Nephron (organoid): Measurements from ENCODE around the gene SF3B4.

Experiments
- H3K27ac Mint-ChIP-seq, 3 experiments: 2 replicates each; pipeline ENCODE4 v1.8.0; 2020; ENCODE audit warnings: mixed read lengths in 3 of 3, mild to moderate bottlenecking in 2 of 3, moderate library complexity in 1 of 3
- H3K27me3 Mint-ChIP-seq: 2 replicates; pipeline ENCODE4 v1.8.0; 2021; ENCODE audit warnings: low read depth, mild to moderate bottlenecking, moderate library complexity, mixed read lengths
- H3K36me3 Mint-ChIP-seq: 2 replicates; pipeline ENCODE4 v1.8.0; 2020; ENCODE audit warnings: low read depth, mixed read lengths
- H3K4me1 Mint-ChIP-seq: 2 replicates; pipeline ENCODE4 v1.8.0; 2020; ENCODE audit warnings: mixed read lengths
- H3K4me3 Mint-ChIP-seq, 3 experiments: 2 replicates each; pipeline ENCODE4 v1.8.0; 2020; ENCODE audit warnings: mild to moderate bottlenecking in 3 of 3, mixed read lengths in 3 of 3, moderate library complexity in 2 of 3
- H3K9me3 Mint-ChIP-seq: 2 replicates; pipeline ENCODE4 v1.8.0; 2020; ENCODE audit warnings: mixed read lengths
- TF ChIP-seq, protein P1 (sequence below), 3 experiments: fragments of 200-600 bp; sonication (generic); IDR thresholded peaks; one replicate each; pipeline ENCODE4 v1.5.0; 2021; ENCODE audit warnings: antibody characterized with exemption in 3 of 3; ENCODE audit not compliant: unreplicated experiment in 3 of 3

The SF3B4 gene, protein sequence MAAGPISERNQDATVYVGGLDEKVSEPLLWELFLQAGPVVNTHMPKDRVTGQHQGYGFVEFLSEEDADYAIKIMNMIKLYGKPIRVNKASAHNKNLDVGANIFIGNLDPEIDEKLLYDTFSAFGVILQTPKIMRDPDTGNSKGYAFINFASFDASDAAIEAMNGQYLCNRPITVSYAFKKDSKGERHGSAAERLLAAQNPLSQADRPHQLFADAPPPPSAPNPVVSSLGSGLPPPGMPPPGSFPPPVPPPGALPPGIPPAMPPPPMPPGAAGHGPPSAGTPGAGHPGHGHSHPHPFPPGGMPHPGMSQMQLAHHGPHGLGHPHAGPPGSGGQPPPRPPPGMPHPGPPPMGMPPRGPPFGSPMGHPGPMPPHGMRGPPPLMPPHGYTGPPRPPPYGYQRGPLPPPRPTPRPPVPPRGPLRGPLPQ

DNA sequence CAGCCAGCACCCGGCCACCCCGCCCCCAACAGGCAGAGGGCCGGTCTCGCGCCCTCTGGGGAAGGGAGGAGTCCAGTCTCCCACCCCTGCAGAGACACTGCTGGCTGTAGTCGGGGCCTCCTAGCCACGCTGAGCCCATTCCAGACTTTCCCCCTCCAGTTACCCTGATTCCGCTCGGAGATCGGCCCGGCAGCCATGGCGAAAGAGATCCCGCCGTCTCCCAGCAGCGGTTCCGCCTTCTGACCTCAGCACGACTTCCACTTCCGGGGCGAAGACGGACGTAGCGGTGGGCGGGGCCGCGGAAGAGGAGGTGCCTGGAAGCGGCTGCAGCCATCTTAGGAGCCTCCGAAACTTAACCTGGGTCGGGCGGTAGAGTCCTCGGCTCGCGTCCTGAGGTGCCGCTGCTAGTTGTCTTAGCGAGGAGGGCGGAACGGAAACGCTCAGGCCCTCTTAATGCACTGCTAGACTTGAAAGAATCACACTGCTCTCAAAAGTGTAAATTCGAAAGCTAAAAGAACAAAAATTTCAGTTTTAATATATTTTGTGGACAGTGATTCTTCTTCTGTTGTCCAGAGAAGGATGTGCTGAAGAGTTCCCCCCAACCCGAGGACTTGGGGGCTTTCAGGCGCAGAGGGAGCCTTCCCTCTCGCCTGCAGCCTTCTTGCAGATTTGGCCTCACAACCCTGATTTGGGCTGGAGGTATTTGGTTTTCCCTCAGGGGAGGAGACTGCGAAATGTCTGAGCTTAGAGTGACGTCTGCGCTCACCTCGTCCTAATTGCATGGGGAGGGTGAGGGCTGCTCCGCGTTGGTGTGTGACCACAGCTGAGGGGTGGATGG lies at the start of gene SF3B4:
SF3B4 (minus strand) TSS at position 241 of the 838 bp plus-strand sequence; CDS start at position 197, 44 bp downstream.
- H3K9me3 Mint-ChIP-seq = no peaks in the 10 kb centered on the region
- H3K27me3 Mint-ChIP-seq = no peaks in the 10 kb centered on the region
- H3K4me3 Mint-ChIP-seq = peak within 1 kb of the TSS; percentile 97 to 98 (median 97)
- peak within 1 kb of the TSS; percentile 97 to 98 (median 98) for H3K27ac Mint-ChIP-seq
- TF ChIP-seq, protein P1, sequence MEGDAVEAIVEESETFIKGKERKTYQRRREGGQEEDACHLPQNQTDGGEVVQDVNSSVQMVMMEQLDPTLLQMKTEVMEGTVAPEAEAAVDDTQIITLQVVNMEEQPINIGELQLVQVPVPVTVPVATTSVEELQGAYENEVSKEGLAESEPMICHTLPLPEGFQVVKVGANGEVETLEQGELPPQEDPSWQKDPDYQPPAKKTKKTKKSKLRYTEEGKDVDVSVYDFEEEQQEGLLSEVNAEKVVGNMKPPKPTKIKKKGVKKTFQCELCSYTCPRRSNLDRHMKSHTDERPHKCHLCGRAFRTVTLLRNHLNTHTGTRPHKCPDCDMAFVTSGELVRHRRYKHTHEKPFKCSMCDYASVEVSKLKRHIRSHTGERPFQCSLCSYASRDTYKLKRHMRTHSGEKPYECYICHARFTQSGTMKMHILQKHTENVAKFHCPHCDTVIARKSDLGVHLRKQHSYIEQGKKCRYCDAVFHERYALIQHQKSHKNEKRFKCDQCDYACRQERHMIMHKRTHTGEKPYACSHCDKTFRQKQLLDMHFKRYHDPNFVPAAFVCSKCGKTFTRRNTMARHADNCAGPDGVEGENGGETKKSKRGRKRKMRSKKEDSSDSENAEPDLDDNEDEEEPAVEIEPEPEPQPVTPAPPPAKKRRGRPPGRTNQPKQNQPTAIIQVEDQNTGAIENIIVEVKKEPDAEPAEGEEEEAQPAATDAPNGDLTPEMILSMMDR (IDR thresholded peaks at IDR 0.05; ENCODE audit: unreplicated experiment in 3 of 3) = no peak
- peaks cover 55% of the 10 kb centered on the region for H3K4me1 Mint-ChIP-seq
- peaks cover 59% of the 10 kb centered on the region for H3K36me3 Mint-ChIP-seq

DNA sequence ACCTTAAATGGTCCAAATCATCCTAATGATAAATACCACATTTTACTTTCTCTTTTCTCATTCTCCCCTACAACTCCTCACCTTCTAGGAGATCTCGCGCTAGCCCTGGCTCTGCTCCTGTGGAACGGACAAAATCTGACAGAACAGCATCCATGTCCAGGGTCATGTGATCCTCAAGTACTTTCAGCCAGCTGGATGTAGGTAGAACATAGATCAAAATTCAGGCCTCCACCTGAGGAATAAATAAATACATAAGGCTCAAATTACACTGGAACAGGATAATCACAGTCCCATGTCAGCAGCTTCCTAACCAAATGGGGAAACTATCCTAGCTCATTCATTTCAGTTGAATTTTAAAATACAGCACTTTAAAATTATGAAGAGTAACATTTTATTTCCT lies 49.7 kb upstream of the SF3B4 start:
- Mint-ChIP-seq H3K36me3 (peaks cover 34% of the 10 kb centered on the region), H3K4me1 (peaks cover 21% of the 10 kb centered on the region), H3K27ac (peak overlapping the region in 1 of 3 experiments; percentile 48), H3K4me3 (no peak overlapping the region), H3K9me3 (no peaks in the 10 kb centered on the region), H3K27me3 (no peaks in the 10 kb centered on the region)
- TF ChIP-seq, protein P1 (IDR thresholded peaks at IDR 0.05; ENCODE audit: unreplicated experiment in 3 of 3) = no peak

DNA sequence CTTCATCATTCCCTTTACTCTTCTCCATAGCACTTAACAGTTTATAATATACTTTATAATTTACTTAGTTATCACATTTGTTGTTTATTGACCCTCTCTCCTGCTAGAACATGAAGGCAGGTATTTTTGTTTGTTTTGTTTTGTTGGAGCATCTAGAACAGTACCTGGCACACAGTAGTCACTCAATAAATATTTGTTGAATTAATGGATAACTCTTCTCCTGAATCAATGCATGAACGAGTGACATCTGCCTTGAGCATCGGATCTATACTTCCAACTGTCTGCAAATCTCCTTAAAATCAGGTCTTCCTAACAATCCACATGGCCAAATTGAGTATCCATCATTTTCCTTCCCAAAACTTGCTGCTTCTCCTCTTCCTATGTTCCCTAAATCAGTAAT lies 44.9 kb upstream of the SF3B4 start:
- TF ChIP-seq, protein P1 (IDR thresholded peaks at IDR 0.05; ENCODE audit: unreplicated experiment in 3 of 3) = no peak
- H3K4me3 Mint-ChIP-seq = no peak overlapping the region
- no peaks in the 10 kb centered on the region for H3K9me3 Mint-ChIP-seq
- H3K27me3 Mint-ChIP-seq = no peaks in the 10 kb centered on the region
- no peak overlapping the region for H3K27ac Mint-ChIP-seq
- H3K4me1 Mint-ChIP-seq = peaks cover 5% of the 10 kb centered on the region
- H3K36me3 Mint-ChIP-seq = peaks cover 60% of the 10 kb centered on the region

DNA sequence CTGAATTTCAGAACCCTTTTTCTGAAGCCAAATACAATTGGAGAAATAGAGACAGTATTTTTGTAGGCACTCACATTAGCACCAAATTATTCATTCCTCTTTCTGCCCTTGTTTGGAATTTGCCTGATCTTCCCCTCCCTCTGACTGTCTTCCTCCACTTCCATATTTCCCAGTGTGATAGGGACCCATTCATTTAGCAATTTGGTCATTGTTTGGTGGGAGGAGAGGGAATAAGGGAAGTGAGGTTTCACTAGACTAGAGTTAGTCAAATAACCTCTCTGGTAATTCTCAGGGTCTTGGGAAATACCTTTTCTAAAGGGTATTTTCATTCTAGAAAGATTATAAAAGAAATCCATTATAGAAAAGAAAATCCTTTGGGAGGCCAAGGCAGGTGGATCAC lies 40.0 kb upstream of the SF3B4 start:
- H3K27ac Mint-ChIP-seq = no peak overlapping the region
- H3K9me3 Mint-ChIP-seq = no peaks in the 10 kb centered on the region
- peaks cover 67% of the 10 kb centered on the region for H3K36me3 Mint-ChIP-seq
- TF ChIP-seq, protein P1 (IDR thresholded peaks at IDR 0.05; ENCODE audit: unreplicated experiment in 3 of 3) = no peak
- no peaks in the 10 kb centered on the region for H3K4me1 Mint-ChIP-seq
- no peak overlapping the region for H3K4me3 Mint-ChIP-seq
- H3K27me3 Mint-ChIP-seq = no peaks in the 10 kb centered on the region

DNA sequence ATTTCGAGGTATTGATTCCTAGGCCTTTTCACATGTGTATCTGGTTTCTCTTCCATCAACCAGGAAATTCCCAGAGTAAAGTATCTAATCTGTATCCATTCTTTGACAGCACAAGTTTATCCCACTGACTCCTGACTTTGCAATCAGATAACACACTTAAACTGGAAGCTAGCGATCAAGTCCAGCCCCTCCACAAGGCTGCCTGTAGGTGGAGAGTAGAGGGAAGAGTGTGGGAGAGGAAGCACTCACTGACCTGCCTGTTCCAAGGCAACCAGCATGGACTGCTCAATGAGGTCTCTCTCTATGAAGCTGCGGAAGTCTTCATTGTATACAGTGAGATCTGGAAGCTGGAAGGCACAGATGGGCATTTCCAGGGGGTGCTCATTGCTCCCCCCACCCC lies 39.4 kb upstream of the SF3B4 start:
- Mint-ChIP-seq H3K4me3 (no peak overlapping the region), H3K9me3 (no peaks in the 10 kb centered on the region), H3K27ac (no peak overlapping the region), H3K27me3 (no peaks in the 10 kb centered on the region), H3K36me3 (peaks cover 63% of the 10 kb centered on the region), H3K4me1 (no peaks in the 10 kb centered on the region)
- TF ChIP-seq, protein P1 (IDR thresholded peaks at IDR 0.05; ENCODE audit: unreplicated experiment in 3 of 3) = no peak
